Measurements from ENCODE around the gene SGK1. TPM values are rescaled to one million over a fixed set of nuclear protein-coding genes. Genes with fewer than 3 reads are reported as not detected.
"Not testable (repeated sequence)": the region's sequence is repeated elsewhere in the genome, so short reads cannot be mapped to it uniquely, and the experiment has no call there.

SGK1 gene
- total and polyA plus RNA-seq, 5 donors from 2014 or later, result 3.6 to 193 (median 4.1) TPM

DNA sequence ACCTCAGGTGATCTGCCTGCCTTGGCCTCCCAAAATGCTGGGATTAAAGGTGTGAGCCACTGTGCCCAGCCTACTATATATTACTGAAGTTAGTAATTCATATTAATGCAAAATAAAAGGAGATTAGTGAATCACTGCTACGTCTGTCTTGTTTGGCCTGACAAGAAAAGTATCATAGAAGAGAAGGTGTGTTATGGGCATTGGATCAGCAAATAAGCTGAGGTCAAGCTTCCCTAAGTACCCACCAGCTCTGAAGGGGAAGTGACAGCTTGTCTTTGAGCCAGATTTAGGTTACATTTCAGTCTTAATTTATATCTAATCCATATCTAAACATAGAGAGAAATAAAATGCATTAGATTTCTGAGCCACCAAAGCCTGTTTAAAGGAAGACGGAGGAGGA lies 7.1 kb downstream of the SGK1 start:
- Histone ChIP-seq H3K36me3 (ENCODE audit: control insufficient read depth, insufficient read depth, low read length) (no peaks in the 10 kb centered on the region), H3K27ac (ENCODE audit: insufficient read depth, low read length, poor library complexity, severe bottlenecking) (no peak overlapping the region), H3K4me3 (ENCODE audit: low read depth, low read length) (no peak overlapping the region), H3K27me3 (ENCODE audit: control insufficient read depth, insufficient read depth, low read length) (no peaks in the 10 kb centered on the region), H3K4me1 (ENCODE audit: control insufficient read depth, insufficient read depth, low read length, poor library complexity, severe bottlenecking) (no peaks in the 10 kb centered on the region), H3K9me3 (ENCODE audit: control insufficient read depth in 2 of 2, low read length in 2 of 2) (no peaks in the 10 kb centered on the region)
- H3K4me1 Mint-ChIP-seq, result peaks cover 0 to 12% (median 2%) of the 10 kb centered on the region in 4 donors
- peaks cover 0 to 2% (median 0%) of the 10 kb centered on the region in 7 donors for H3K9me3 Mint-ChIP-seq
- ATAC-seq (ENCODE audit: low read depth in 2 of 2) (no peak), DNase-seq (no peak)
- H3K27ac Mint-ChIP-seq, result peak overlapping the region in 1 of 3 donors; percentile 27
- peaks cover 28% of the 10 kb centered on the region for H3K27me3 Mint-ChIP-seq
- H3K36me3 Mint-ChIP-seq, result no peaks in the 10 kb centered on the region
- H3K4me3 Mint-ChIP-seq, result no peak overlapping the region

DNA sequence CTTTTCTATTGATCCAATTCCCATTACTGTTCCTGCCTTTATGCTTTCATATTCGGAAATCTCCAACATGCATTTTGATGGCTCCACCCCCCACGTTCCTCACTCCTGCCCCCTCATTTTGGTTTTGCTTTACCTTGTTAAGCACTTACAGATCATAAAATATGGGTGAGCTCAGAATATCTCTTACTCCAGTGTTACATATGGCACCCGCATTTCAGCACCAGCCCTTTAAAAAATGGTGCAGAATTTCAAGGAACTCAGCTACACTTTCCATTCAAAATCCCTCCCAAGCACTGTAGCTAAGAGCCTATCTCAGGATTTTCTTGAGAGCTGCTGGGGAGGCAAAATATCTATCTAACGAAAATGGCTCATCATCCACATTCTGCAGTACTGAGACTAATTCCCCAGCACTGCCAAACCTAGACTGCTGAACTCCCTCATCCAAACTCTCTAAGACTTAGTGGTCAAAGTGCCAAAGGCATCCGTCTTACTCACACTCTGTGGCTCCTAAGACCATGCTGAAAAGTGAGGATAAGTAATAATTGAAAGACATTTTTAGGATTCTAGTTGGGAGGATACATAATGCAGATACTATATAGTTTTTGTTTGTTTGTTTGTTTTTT lies 7.8 kb downstream of the SGK1 start:
- H3K27me3 Mint-ChIP-seq, result peaks cover 21% of the 10 kb centered on the region
- no peaks in the 10 kb centered on the region for H3K27me3 ChIP-seq (ENCODE audit: control insufficient read depth, insufficient read depth, low read length)
- H3K27ac Mint-ChIP-seq, result peak overlapping the region in 2 of 3 donors; percentile 27 to 43
- H3K4me1 Mint-ChIP-seq, result peaks cover 0 to 12% (median 3%) of the 10 kb centered on the region in 4 donors
- H3K9me3 ChIP-seq (ENCODE audit: control insufficient read depth in 2 of 2, low read length in 2 of 2), result no peaks in the 10 kb centered on the region
- no peaks in the 10 kb centered on the region for H3K36me3 ChIP-seq (ENCODE audit: control insufficient read depth, insufficient read depth, low read length)
- no peaks in the 10 kb centered on the region for H3K4me1 ChIP-seq (ENCODE audit: control insufficient read depth, insufficient read depth, low read length, poor library complexity, severe bottlenecking)
- H3K36me3 Mint-ChIP-seq, result no peaks in the 10 kb centered on the region
- no peak overlapping the region for H3K27ac ChIP-seq (ENCODE audit: insufficient read depth, low read length, poor library complexity, severe bottlenecking)
- H3K4me3 Mint-ChIP-seq, result no peak overlapping the region
- H3K9me3 Mint-ChIP-seq, result peaks cover 0 to 2% (median 0%) of the 10 kb centered on the region in 7 donors
- ATAC-seq (ENCODE audit: low read depth in 2 of 2), result no peak
- no peak for DNase-seq
- no peak overlapping the region for H3K4me3 ChIP-seq (ENCODE audit: low read depth, low read length)

DNA sequence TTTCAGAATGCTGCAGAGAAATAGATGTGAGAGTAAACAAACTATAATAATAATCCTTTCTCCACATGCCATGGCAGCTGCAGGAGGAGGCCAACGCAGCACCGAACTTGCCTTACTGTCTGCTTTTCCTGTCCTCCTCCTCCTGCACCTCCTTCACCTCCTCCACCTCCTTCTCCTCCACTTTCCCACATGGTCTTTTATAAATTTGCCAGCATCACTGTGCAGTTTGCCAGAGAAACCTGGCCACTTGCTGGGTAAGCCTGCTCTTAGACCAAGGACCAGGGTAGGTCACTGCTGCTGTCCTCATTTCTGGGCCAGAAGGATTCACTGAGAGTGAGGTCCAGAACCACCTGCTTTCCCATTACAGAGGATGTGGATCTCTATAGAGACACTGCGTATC lies 8.7 kb downstream of the SGK1 start:
- Histone ChIP-seq H3K36me3 (ENCODE audit: control insufficient read depth, insufficient read depth, low read length) (no peaks in the 10 kb centered on the region), H3K4me3 (ENCODE audit: low read depth, low read length) (no peak overlapping the region), H3K9me3 (ENCODE audit: control insufficient read depth in 2 of 2, low read length in 2 of 2) (no peaks in the 10 kb centered on the region), H3K27ac (ENCODE audit: insufficient read depth, low read length, poor library complexity, severe bottlenecking) (no peak overlapping the region), H3K27me3 (ENCODE audit: control insufficient read depth, insufficient read depth, low read length) (no peaks in the 10 kb centered on the region), H3K4me1 (ENCODE audit: control insufficient read depth, insufficient read depth, low read length, poor library complexity, severe bottlenecking) (no peaks in the 10 kb centered on the region)
- peaks cover 0 to 2% (median 0%) of the 10 kb centered on the region in 7 donors for H3K9me3 Mint-ChIP-seq
- DNase-seq, result no peak
- peaks cover 14% of the 10 kb centered on the region for H3K27me3 Mint-ChIP-seq
- no peak overlapping the region for H3K4me3 Mint-ChIP-seq
- peaks cover 0 to 14% (median 4%) of the 10 kb centered on the region in 4 donors for H3K4me1 Mint-ChIP-seq
- ATAC-seq (ENCODE audit: low read depth in 2 of 2), result no peak
- no peaks in the 10 kb centered on the region for H3K36me3 Mint-ChIP-seq
- H3K27ac Mint-ChIP-seq, result peak overlapping the region in 1 of 3 donors; percentile 63

DNA sequence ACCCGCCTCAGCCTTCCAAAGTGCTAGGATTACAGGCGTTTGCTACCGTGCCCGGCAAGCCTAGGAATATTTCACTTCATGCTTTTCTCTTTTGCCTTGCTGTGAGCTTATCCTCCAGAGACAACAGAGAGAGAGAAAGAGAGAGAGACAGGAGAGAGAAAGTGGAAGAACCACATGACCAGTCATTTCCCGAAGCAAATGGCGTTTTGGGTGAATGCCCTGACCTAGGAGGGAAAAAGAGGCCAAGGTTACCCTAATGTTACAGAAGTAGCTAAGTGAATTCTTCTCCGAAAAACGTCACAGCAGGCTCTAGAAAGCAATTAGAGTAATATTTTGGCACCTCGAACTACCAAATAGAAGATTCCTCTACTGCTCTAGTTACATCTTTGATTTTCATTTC lies 9.1 kb downstream of the SGK1 start:
- Mint-ChIP-seq H3K4me3 (no peak overlapping the region), H3K27ac (no peak overlapping the region), H3K27me3 (peaks cover 10% of the 10 kb centered on the region), H3K36me3 (no peaks in the 10 kb centered on the region), H3K4me1 (peaks cover 0 to 12% (median 4%) of the 10 kb centered on the region in 4 donors), H3K9me3 (peaks cover 0 to 2% (median 0%) of the 10 kb centered on the region in 7 donors)
- H3K27me3 ChIP-seq (ENCODE audit: control insufficient read depth, insufficient read depth, low read length), result no peaks in the 10 kb centered on the region
- no peaks in the 10 kb centered on the region for H3K9me3 ChIP-seq (ENCODE audit: control insufficient read depth in 2 of 2, low read length in 2 of 2)
- H3K4me1 ChIP-seq (ENCODE audit: control insufficient read depth, insufficient read depth, low read length, poor library complexity, severe bottlenecking), result no peaks in the 10 kb centered on the region
- DNase-seq (no peak), ATAC-seq (ENCODE audit: low read depth in 2 of 2) (no peak)
- no peak overlapping the region for H3K4me3 ChIP-seq (ENCODE audit: low read depth, low read length)
- H3K27ac ChIP-seq (ENCODE audit: insufficient read depth, low read length, poor library complexity, severe bottlenecking), result no peak overlapping the region
- H3K36me3 ChIP-seq (ENCODE audit: control insufficient read depth, insufficient read depth, low read length), result no peaks in the 10 kb centered on the region

DNA sequence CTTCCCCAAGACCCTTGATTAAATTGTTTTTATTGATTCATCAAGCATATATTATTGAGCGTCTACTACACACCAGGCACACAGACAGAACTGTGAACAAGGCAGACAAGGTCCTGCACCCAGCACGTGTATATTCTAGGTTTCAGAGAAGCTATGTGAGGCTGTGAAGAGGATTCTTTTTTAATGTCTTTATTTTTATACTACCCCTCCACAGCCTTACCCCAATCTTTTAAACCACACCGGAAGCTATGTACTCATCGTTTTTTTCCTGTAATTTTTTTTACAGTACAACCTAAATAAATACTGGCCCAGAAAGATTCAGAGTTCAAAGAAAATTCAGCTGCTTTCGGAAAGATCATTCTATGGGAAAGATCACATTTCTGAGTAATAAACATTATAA lies 10.0 kb downstream of the SGK1 start:
- DNase-seq (no peak), ATAC-seq (ENCODE audit: low read depth in 2 of 2) (no peak)
- H3K27ac ChIP-seq (ENCODE audit: insufficient read depth, low read length, poor library complexity, severe bottlenecking), result no peak overlapping the region
- no peak overlapping the region for H3K4me3 ChIP-seq (ENCODE audit: low read depth, low read length)
- H3K9me3 ChIP-seq (ENCODE audit: control insufficient read depth in 2 of 2, low read length in 2 of 2), result no peaks in the 10 kb centered on the region
- no peak overlapping the region for H3K27ac Mint-ChIP-seq
- no peaks in the 10 kb centered on the region for H3K36me3 ChIP-seq (ENCODE audit: control insufficient read depth, insufficient read depth, low read length)
- H3K4me1 ChIP-seq (ENCODE audit: control insufficient read depth, insufficient read depth, low read length, poor library complexity, severe bottlenecking), result no peaks in the 10 kb centered on the region
- no peaks in the 10 kb centered on the region for H3K27me3 ChIP-seq (ENCODE audit: control insufficient read depth, insufficient read depth, low read length)
- peaks cover 3% of the 10 kb centered on the region for H3K27me3 Mint-ChIP-seq
- H3K4me3 Mint-ChIP-seq, result no peak overlapping the region
- peaks cover 0 to 12% (median 5%) of the 10 kb centered on the region in 4 donors for H3K4me1 Mint-ChIP-seq
- H3K36me3 Mint-ChIP-seq, result no peaks in the 10 kb centered on the region
- peaks cover 0 to 2% (median 0%) of the 10 kb centered on the region in 7 donors for H3K9me3 Mint-ChIP-seq

DNA sequence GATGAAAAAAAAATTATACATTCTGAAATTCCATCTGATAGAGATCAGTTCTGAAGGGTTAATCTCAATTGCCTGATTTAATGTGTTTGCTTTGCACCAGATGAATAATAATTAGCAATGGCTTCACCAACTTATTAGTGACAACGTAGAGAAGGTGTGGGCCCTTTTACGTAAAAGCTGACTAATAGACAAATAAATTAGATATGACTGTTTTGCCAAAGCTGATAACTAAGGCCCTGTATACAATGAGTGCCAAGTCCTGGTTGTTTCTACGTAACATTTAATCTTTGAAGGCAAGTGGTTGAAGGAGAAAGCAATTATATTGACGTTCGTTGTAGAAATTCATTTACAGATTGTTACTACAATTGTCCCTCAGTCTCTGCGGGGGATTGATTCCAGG lies 10.8 kb downstream of the SGK1 start:
- Mint-ChIP-seq H3K27ac (no peak overlapping the region), H3K36me3 (no peaks in the 10 kb centered on the region), H3K4me3 (no peak overlapping the region), H3K9me3 (peaks cover 0 to 1% (median 0%) of the 10 kb centered on the region in 7 donors), H3K4me1 (peaks cover 0 to 12% (median 5%) of the 10 kb centered on the region in 4 donors), H3K27me3 (no peaks in the 10 kb centered on the region)
- Histone ChIP-seq H3K4me1 (ENCODE audit: control insufficient read depth, insufficient read depth, low read length, poor library complexity, severe bottlenecking) (no peaks in the 10 kb centered on the region), H3K4me3 (ENCODE audit: low read depth, low read length) (no peak overlapping the region), H3K36me3 (ENCODE audit: control insufficient read depth, insufficient read depth, low read length) (no peaks in the 10 kb centered on the region), H3K27ac (ENCODE audit: insufficient read depth, low read length, poor library complexity, severe bottlenecking) (no peak overlapping the region), H3K9me3 (ENCODE audit: control insufficient read depth in 2 of 2, low read length in 2 of 2) (no peaks in the 10 kb centered on the region), H3K27me3 (ENCODE audit: control insufficient read depth, insufficient read depth, low read length) (no peaks in the 10 kb centered on the region)
- DNase-seq, result no peak
- no peak for ATAC-seq (ENCODE audit: low read depth in 2 of 2)

DNA sequence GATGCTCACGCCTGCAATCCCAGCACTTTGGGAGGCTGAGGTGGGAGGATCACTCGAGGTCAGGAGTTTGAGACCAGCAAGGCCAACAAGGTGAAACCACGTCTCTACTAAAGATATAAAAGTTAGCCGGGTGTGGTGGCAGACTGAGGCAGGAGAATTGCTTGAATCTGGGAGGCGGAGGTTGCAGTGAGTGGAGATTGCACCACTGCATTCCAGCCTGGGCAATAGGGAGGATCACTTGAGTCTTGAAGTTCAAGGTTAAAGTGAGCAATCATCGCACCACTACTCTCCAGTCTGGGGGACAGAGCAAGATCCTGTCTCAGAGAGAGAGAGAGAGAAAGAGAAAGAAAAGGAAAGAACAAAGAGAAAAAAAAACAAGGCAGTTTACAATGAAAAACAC lies 13.5 kb downstream of the SGK1 start:
- H3K36me3 Mint-ChIP-seq; ATAC-seq (ENCODE audit: low read depth in 2 of 2); DNase-seq; H3K4me3 Mint-ChIP-seq; H3K9me3 ChIP-seq (ENCODE audit: control insufficient read depth in 2 of 2, low read length in 2 of 2); H3K4me3 ChIP-seq (ENCODE audit: low read depth, low read length); H3K36me3 ChIP-seq (ENCODE audit: control insufficient read depth, insufficient read depth, low read length); H3K4me1 ChIP-seq (ENCODE audit: control insufficient read depth, insufficient read depth, low read length, poor library complexity, severe bottlenecking); H3K27me3 ChIP-seq (ENCODE audit: control insufficient read depth, insufficient read depth, low read length); H3K9me3 Mint-ChIP-seq; H3K27ac ChIP-seq (ENCODE audit: insufficient read depth, low read length, poor library complexity, severe bottlenecking); H3K27me3 Mint-ChIP-seq: not testable (repeated sequence)
- peak overlapping the region in 2 of 3 donors; percentile 35 to 84 for H3K27ac Mint-ChIP-seq
- H3K4me1 Mint-ChIP-seq, result peaks cover 0 to 16% (median 8%) of the 10 kb centered on the region in 4 donors

DNA sequence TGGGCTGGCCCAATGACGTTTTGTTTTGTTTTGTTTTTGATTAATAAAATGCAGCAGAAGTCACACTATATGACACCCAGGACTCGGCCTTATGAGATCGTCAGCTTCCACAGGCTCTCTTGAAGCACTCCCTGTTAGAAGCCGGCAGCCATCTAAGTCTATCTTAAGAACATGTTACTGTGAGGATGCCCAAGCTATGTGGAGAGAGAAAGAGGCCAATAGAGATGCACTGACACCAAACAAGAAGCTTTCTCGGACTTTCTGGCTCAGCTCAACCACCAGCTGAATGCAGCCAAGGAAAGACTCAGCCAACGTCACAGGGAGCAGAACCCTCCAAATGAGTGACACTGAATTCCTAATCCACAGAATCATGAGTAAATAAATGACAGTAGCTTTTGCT lies 14.0 kb downstream of the SGK1 start:
- no peak for DNase-seq
- H3K27ac ChIP-seq (ENCODE audit: insufficient read depth, low read length, poor library complexity, severe bottlenecking), result no peak overlapping the region
- H3K27me3 Mint-ChIP-seq, result no peaks in the 10 kb centered on the region
- H3K36me3 Mint-ChIP-seq, result no peaks in the 10 kb centered on the region
- H3K4me1 Mint-ChIP-seq, result peaks cover 0 to 15% (median 8%) of the 10 kb centered on the region in 4 donors
- peak overlapping the region in 1 of 3 donors; percentile 35 for H3K27ac Mint-ChIP-seq
- peaks cover 0 to 3% (median 0%) of the 10 kb centered on the region in 7 donors for H3K9me3 Mint-ChIP-seq
- H3K4me1 ChIP-seq (ENCODE audit: control insufficient read depth, insufficient read depth, low read length, poor library complexity, severe bottlenecking), result no peaks in the 10 kb centered on the region
- no peak overlapping the region for H3K4me3 ChIP-seq (ENCODE audit: low read depth, low read length)
- H3K36me3 ChIP-seq (ENCODE audit: control insufficient read depth, insufficient read depth, low read length), result no peaks in the 10 kb centered on the region
- H3K9me3 ChIP-seq (ENCODE audit: control insufficient read depth in 2 of 2, low read length in 2 of 2), result no peaks in the 10 kb centered on the region
- H3K4me3 Mint-ChIP-seq, result no peak overlapping the region
- ATAC-seq (ENCODE audit: low read depth in 2 of 2), result no peak
- H3K27me3 ChIP-seq (ENCODE audit: control insufficient read depth, insufficient read depth, low read length), result no peaks in the 10 kb centered on the region

Data from CD4-positive, CD25-positive, alpha-beta regulatory T cell (primary cell).